H1 (cell line): ENCODE data around the gene CHMP4B. TPM values are rescaled to one million over a fixed set of nuclear protein-coding genes. Genes with fewer than 3 reads are reported as not detected.

Experiments used
- CTCF ChIA-PET: fragments of 300-600 bp; sonication (Branson Sonifier 250); formaldehyde crosslinking; loops from one replicate; lab custom pipeline; 2021; ENCODE audit not compliant: partially characterized antibody; lab: Charles Lee
- POLR2A ChIA-PET: fragments of 300-600 bp; sonication (Branson Sonifier 250); formaldehyde crosslinking; loops from one replicate; lab custom pipeline; 2021; ENCODE audit warnings: inconsistent platforms; ENCODE audit not compliant: partially characterized antibody; lab: Charles Lee
- DNase-seq, 2 experiments: peaks; one replicate each; pipeline versions ENCODE4 v3.0.0 to v3.0.0-alpha.2; 2010 to 2022; ENCODE audit warnings: low spot score in 2 of 2, low read depth in 1 of 2, mixed read lengths in 1 of 2
- FAIRE-seq: peaks from 2 replicates; lab custom pipeline; 2011; peaks lifted over from hg19 to GRCh38; lab: Jason Lieb, UNC
- H2AFZ ChIP-seq: 2 replicates; pipeline ENCODE4 v1.8.1; 2012; ENCODE audit warnings: low read length, inconsistent platforms
- H2AK5ac ChIP-seq: 2 replicates; pipeline ENCODE4 v1.6.1; 2013; ENCODE audit warnings: low read depth, low read length
- H2BK120ac ChIP-seq: replicated peaks from 2 replicates; pipeline ENCODE3; 2013; ENCODE audit warnings: low read depth, low read length, inconsistent platforms
- H2BK12ac ChIP-seq: 2 replicates; pipeline ENCODE4 v1.6.1; 2013; ENCODE audit warnings: low read depth, low read length
- H2BK15ac ChIP-seq: 2 replicates; pipeline ENCODE4 v1.6.1; 2013; ENCODE audit warnings: low read length
- H2BK20ac ChIP-seq: 2 replicates; pipeline ENCODE4 v1.6.1; 2013; ENCODE audit warnings: low read length
- H2BK5ac ChIP-seq: 2 replicates; pipeline ENCODE4 v1.6.1; 2013; ENCODE audit warnings: low read depth, low read length
- H3K14ac ChIP-seq: 2 replicates; pipeline ENCODE4 v1.6.1; 2013; ENCODE audit warnings: inconsistent platforms; ENCODE audit not compliant: insufficient read length
- H3K18ac ChIP-seq: 2 replicates; pipeline ENCODE4 v1.6.1; 2013; ENCODE audit warnings: low read length; ENCODE audit errors: extremely low read depth
- H3K23ac ChIP-seq: 2 replicates; pipeline ENCODE4 v1.6.1; 2013; ENCODE audit warnings: inconsistent platforms; ENCODE audit not compliant: insufficient read length
- H3K23me2 ChIP-seq: 2 replicates; pipeline ENCODE4 v1.6.1; 2013; ENCODE audit warnings: low read depth, low read length
- H3K27ac ChIP-seq: 2 replicates; pipeline ENCODE4 v1.6.1; 2011; ENCODE audit warnings: low read depth, low read length, inconsistent platforms
- H3K27me3 ChIP-seq, 4 experiments: replicated peaks in 1 of 4; 1 replicate in 1 of 4; 2 replicates in 3 of 4; pipeline versions ENCODE4 v1.6.1 to v1.8.1; 2011 to 2013; ENCODE audit warnings: low read length in 3 of 4, mild to moderate bottlenecking in 3 of 4, inconsistent platforms in 2 of 4, mixed read lengths in 2 of 4, moderate library complexity in 1 of 4; ENCODE audit not compliant: control insufficient read depth in 3 of 4, insufficient read depth in 3 of 4; ENCODE audit errors: extremely low read depth in 1 of 4
- H3K36me3 ChIP-seq, 4 experiments: 2 replicates each; pipeline versions ENCODE4 v1.6.1 to v1.8.1; 2011 to 2013; ENCODE audit warnings: mild to moderate bottlenecking in 4 of 4, low read length in 3 of 4, moderate library complexity in 2 of 4, control low read depth in 1 of 4, inconsistent platforms in 1 of 4; ENCODE audit not compliant: insufficient read depth in 4 of 4, control insufficient read depth in 2 of 4
- H3K4ac ChIP-seq: replicated peaks from 2 replicates; pipeline ENCODE3; 2013; ENCODE audit warnings: low read length, low read depth, mixed read lengths, inconsistent platforms; ENCODE audit not compliant: insufficient read length
- H3K4me1 ChIP-seq, 4 experiments: replicated peaks in 1 of 4; 1 replicate in 1 of 4; 2 replicates in 3 of 4; pipeline versions ENCODE4 v1.6.1 to v1.8.1; 2011 to 2013; ENCODE audit warnings: low read length in 3 of 4, inconsistent platforms in 2 of 4, mixed read lengths in 1 of 4; ENCODE audit not compliant: insufficient read depth in 4 of 4, control insufficient read depth in 3 of 4
- H3K4me2 ChIP-seq, 2 experiments: 2 replicates each; pipeline versions ENCODE4 v1.6.1 to v1.8.1; 2011 to 2013; ENCODE audit warnings: low read depth in 2 of 2, low read length in 2 of 2, control low read depth in 1 of 2, inconsistent platforms in 1 of 2, mild to moderate bottlenecking in 1 of 2; ENCODE audit not compliant: insufficient read depth in 1 of 2
- H3K4me3 ChIP-seq, 4 experiments: fragments of 200-600, 300-600 bp in 1 of 4; sonication (generic), shearing (Covaris generic), sonication (Bioruptor Twin) in 1 of 4; 2 replicates each; pipeline versions ENCODE4 v1.5.1 to v1.8.1; 2011 to 2016; ENCODE audit warnings: low read length in 4 of 4, low read depth in 3 of 4, control low read depth in 2 of 4, inconsistent platforms in 2 of 4, mild to moderate bottlenecking in 2 of 4, mixed read lengths in 1 of 4, moderate library complexity in 1 of 4; ENCODE audit not compliant: insufficient read depth in 2 of 4; ENCODE audit errors: extremely low read depth in 1 of 4
- H3K56ac ChIP-seq: replicated peaks from 2 replicates; pipeline ENCODE3; 2013; ENCODE audit warnings: low read depth, mild to moderate bottlenecking, mixed read lengths, low read length, inconsistent platforms; ENCODE audit not compliant: insufficient read length
- H3K79me1 ChIP-seq: 2 replicates; pipeline ENCODE4 v1.6.1; 2013; ENCODE audit warnings: low read depth, low read length, control low read depth
- H3K79me2 ChIP-seq, 2 experiments: 2 replicates each; pipeline versions ENCODE4 v1.6.1 to v1.8.1; 2012 to 2013; ENCODE audit warnings: low read length in 2 of 2, mild to moderate bottlenecking in 2 of 2, inconsistent platforms in 1 of 2; ENCODE audit not compliant: insufficient read depth in 2 of 2, control insufficient read depth in 1 of 2
- H3K9ac ChIP-seq, 4 experiments: replicated peaks in 1 of 4; 1 replicate in 1 of 4; 2 replicates in 3 of 4; pipeline versions ENCODE4 v1.6.1 to v1.8.1; 2011 to 2013; ENCODE audit warnings: low read depth in 3 of 4, low read length in 3 of 4, control low read depth in 2 of 4, mild to moderate bottlenecking in 2 of 4, moderate library complexity in 2 of 4, inconsistent platforms in 1 of 4; ENCODE audit errors: extremely low read depth in 1 of 4
- H3K9me3 ChIP-seq, 2 experiments: 2 replicates each; pipeline versions ENCODE4 v1.6.1 to v1.8.1; 2012 to 2013; ENCODE audit warnings: mild to moderate bottlenecking in 2 of 2, moderate library complexity in 2 of 2, control low read depth in 1 of 2, inconsistent platforms in 1 of 2, low read depth in 1 of 2, low read length in 1 of 2, mixed read lengths in 1 of 2; ENCODE audit not compliant: insufficient read depth in 2 of 2
- H4K20me1 ChIP-seq, 2 experiments: replicated peaks in 1 of 2; 2 replicates each; pipeline versions ENCODE3 to v1.8.1; 2011 to 2013; ENCODE audit warnings: inconsistent platforms in 2 of 2, low read length in 2 of 2, mild to moderate bottlenecking in 1 of 2; ENCODE audit not compliant: insufficient read depth in 2 of 2, control insufficient read depth in 1 of 2
- H4K5ac ChIP-seq: 2 replicates; pipeline ENCODE4 v1.6.1; 2013; ENCODE audit warnings: low read length, low read depth, mixed read lengths, inconsistent platforms; ENCODE audit not compliant: insufficient read length
- H4K8ac ChIP-seq: 2 replicates; pipeline ENCODE4 v1.8.0; 2013; ENCODE audit warnings: mild to moderate bottlenecking, moderate library complexity, low read length, inconsistent platforms; ENCODE audit not compliant: insufficient read depth; ENCODE audit errors: extremely low read depth
- H4K91ac ChIP-seq: replicated peaks from 2 replicates; pipeline ENCODE3; 2013; ENCODE audit warnings: low read length, mixed read lengths, inconsistent platforms; ENCODE audit not compliant: insufficient read length
- FOSL1 ChIP-seq: IDR thresholded peaks from 2 replicates; pipeline ENCODE4 v1.6.1; 2011; ENCODE audit warnings: mild to moderate bottlenecking, low read depth, low read length, moderate library complexity; ENCODE audit not compliant: insufficient read depth
- MAFK ChIP-seq: IDR thresholded peaks from 2 replicates; pipeline ENCODE4 v1.6.1; 2012; ENCODE audit warnings: low read depth, mild to moderate bottlenecking, improper control_type of control experiment, low read length
- POLR2A ChIP-seq, 2 experiments: IDR thresholded peaks; 1 replicate in 1 of 2; 2 replicates in 1 of 2; pipeline ENCODE4 v1.6.1; 2011; ENCODE audit warnings: low read depth in 2 of 2, low read length in 2 of 2, mild to moderate bottlenecking in 2 of 2; ENCODE audit errors: control extremely low read depth in 1 of 2
- SRF ChIP-seq: IDR thresholded peaks from 2 replicates; pipeline ENCODE4 v1.6.1; 2011; ENCODE audit warnings: mild to moderate bottlenecking, low read depth, low read length, moderate library complexity
- TBP ChIP-seq: IDR thresholded peaks from 2 replicates; pipeline ENCODE4 v1.6.1; 2011; ENCODE audit warnings: low read depth, low read length, improper control_type of control experiment
- WGBS, 2 experiments: shearing (Covaris generic) in 1 of 2; methylation state at CpG; one replicate each; pipeline versions ENCODE4 v1.1.6 to v1.1.7; 2013 to 2015; ENCODE audit warnings: low lambda C conversion rate in 2 of 2, mixed read lengths in 2 of 2, inconsistent platforms in 1 of 2, low coverage in 1 of 2, missing lambda C conversion rate in 1 of 2; ENCODE audit not compliant: insufficient replicate concordance in 2 of 2, insufficient coverage in 1 of 2, insufficient read length in 1 of 2; ENCODE audit errors: extremely low coverage in 1 of 2, missing lambda C conversion rate in 1 of 2; 5-methylcytosine and 5-hydroxymethylcytosine counted together
- polyA plus RNA-seq, 7 experiments: library from polyadenylated mRNA; depleted of rRNA in 3 of 7; stranded (reverse) in 5 of 7; unstranded in 2 of 7; fragments of >200 nt in 5 of 7; fragments of 200-250 nt in 2 of 7; gene quantifications; 1 replicate in 5 of 7; 2 replicates in 1 of 7; 4 replicates in 1 of 7; pipeline versions ENCODE4 v1.2.1 to v1.2.3, GENCODE V29; 2011 to 2013; ENCODE audit warnings: missing spikeins in 2 of 7, mixed read lengths in 2 of 7
- total RNA-seq: library from RNA; stranded (reverse); fragmentation: NEBNext Ultra II Directional; extraction: Animal tissue kit (Norgen Biotek cat#: 25700); gene quantifications from 2 replicates; pipeline ENCODE4 v1.2.1, GENCODE V29; 2021

CHMP4B gene
- total and polyA plus RNA-seq, 2 of the 8 experiments (the other 6 are each of a cell fraction or from before 2014, with no cell fraction given) = 38.6 to 66.3 TPM

- H3K9me3 ChIP-seq = no peaks in the 10 kb centered on the region
- no peak overlapping the region for H2BK120ac ChIP-seq
- WGBS, 2 experiments = 91% methylated on average over 1 of the region's 1 CpG; no CpG with 5 or more reads in 1 of the 2 experiments
- no peaks in the 10 kb centered on the region for H3K23me2 ChIP-seq
- H4K91ac ChIP-seq = no peak overlapping the region
- H3K79me2 ChIP-seq = peaks cover 14 to 80% of the 10 kb centered on the region in 2 experiments
- no peak overlapping the region for H2BK20ac ChIP-seq
- no peak overlapping the region for H3K4me3 ChIP-seq
- no peak overlapping the region for H3K23ac ChIP-seq
- no peaks in the 10 kb centered on the region for H3K27me3 ChIP-seq
- no peak overlapping the region for H3K4me2 ChIP-seq
- no peak overlapping the region for H3K4ac ChIP-seq
- DNase-seq = no peak
- ChIA-PET CTCF (interaction anchor here (1.2 to 1.4 kb wide), 2 partner anchors 16 to 28 kb away, joined by 6 to 7 read pairs; no protein-coding TSS in a partner anchor), POLR2A (interaction anchor here (1.2 kb wide), 1 partner anchor 9 kb away, joined by 4 read pairs; no protein-coding TSS in a partner anchor)
- no peak overlapping the region for H3K14ac ChIP-seq
- H3K9ac ChIP-seq = no peak overlapping the region
- H3K18ac ChIP-seq = no peak overlapping the region
- H3K4me1 ChIP-seq = no peaks in the 10 kb centered on the region
- no peak for FAIRE-seq
- no peak overlapping the region for H2BK12ac ChIP-seq
- no peak overlapping the region for H2AK5ac ChIP-seq
- peaks cover 21% of the 10 kb centered on the region for H3K79me1 ChIP-seq
- H3K56ac ChIP-seq = no peak overlapping the region
- H3K36me3 ChIP-seq = peaks cover 0 to 3% (median 0%) of the 10 kb centered on the region in 4 experiments; a peak in 1 of 8 replicates
- no peak overlapping the region for H2AFZ ChIP-seq
- H2BK15ac ChIP-seq = no peak overlapping the region
- peaks cover 8 to 22% of the 10 kb centered on the region in 2 experiments for H4K20me1 ChIP-seq
- H4K5ac ChIP-seq = no peak overlapping the region
- no peak overlapping the region for H3K27ac ChIP-seq
- no peak overlapping the region for H2BK5ac ChIP-seq
- H4K8ac ChIP-seq = no peak overlapping the region
- TF ChIP-seq POLR2A (IDR thresholded peaks at IDR 0.05; ENCODE audit: control extremely low read depth in 1 of 2, low read depth in 2 of 2, low read length in 2 of 2) (no peak), TBP (no peak), FOSL1 (no peak), SRF (no peak), MAFK (no peak)
These were observed 9.2 kb downstream of the CHMP4B start for GRCh38 chr20:33820362-33820761.
